HCT116 (cell line): Measurements from ENCODE around the gene CLEC16A.

ENCODE experiments used
- CEBPB ChIP-seq: IDR thresholded peaks from 2 replicates; pipeline ENCODE4 v1.6.1; 2012; ENCODE audit warnings: low read depth
- EGR1 ChIP-seq: IDR thresholded peaks from 2 replicates; pipeline ENCODE4 v1.6.1; 2012; ENCODE audit warnings: low read depth
- ELF1 ChIP-seq: IDR thresholded peaks from 2 replicates; pipeline ENCODE4 v1.6.1; 2012; ENCODE audit warnings: low read depth, borderline replicate concordance
- EZH2 ChIP-seq: fragments of 200-600 bp; sonication (generic); IDR thresholded peaks from 2 replicates; pipeline ENCODE4 v1.6.1; 2017; ENCODE audit warnings: antibody characterized with exemption, mixed run types
- EZH2phosphoT487 ChIP-seq: fragments of 200-600 bp; IDR thresholded peaks from 2 replicates; pipeline ENCODE4 v1.6.1; 2018; ENCODE audit warnings: antibody characterized with exemption, borderline replicate concordance
- POLR2A ChIP-seq: IDR thresholded peaks from 2 replicates; pipeline ENCODE4 v1.7.0; 2011; ENCODE audit warnings: borderline replicate concordance; ENCODE audit not compliant: insufficient read depth, insufficient read length; ENCODE audit errors: extremely low read depth
- POLR2AphosphoS5 ChIP-seq: IDR thresholded peaks from 2 replicates; pipeline ENCODE4 v1.6.1; 2011; ENCODE audit warnings: mild to moderate bottlenecking, low read depth, low read length, moderate library complexity
- TF ChIP-seq, protein P1 (sequence below), 3 experiments: fragments of 200-600 bp in 1 of 3; sonication (generic) in 1 of 3; IDR thresholded peaks in 2 of 3; conservative IDR thresholded peaks in 1 of 3; 2 replicates each; pipeline ENCODE4 v1.5.1; 2012 to 2017; ENCODE audit warnings: low read depth in 2 of 3, low read length in 2 of 3, antibody characterized with exemption in 1 of 3, borderline replicate concordance in 1 of 3, control low read depth in 1 of 3, mild to moderate bottlenecking in 1 of 3, mixed read lengths in 1 of 3, mixed run types in 1 of 3, moderate library complexity in 1 of 3; ENCODE audit not compliant: insufficient read depth in 1 of 3
- TF ChIP-seq, protein P2 (sequence below): IDR thresholded peaks from 2 replicates; pipeline ENCODE4 v1.6.1; 2012; ENCODE audit warnings: low read depth

DNA sequence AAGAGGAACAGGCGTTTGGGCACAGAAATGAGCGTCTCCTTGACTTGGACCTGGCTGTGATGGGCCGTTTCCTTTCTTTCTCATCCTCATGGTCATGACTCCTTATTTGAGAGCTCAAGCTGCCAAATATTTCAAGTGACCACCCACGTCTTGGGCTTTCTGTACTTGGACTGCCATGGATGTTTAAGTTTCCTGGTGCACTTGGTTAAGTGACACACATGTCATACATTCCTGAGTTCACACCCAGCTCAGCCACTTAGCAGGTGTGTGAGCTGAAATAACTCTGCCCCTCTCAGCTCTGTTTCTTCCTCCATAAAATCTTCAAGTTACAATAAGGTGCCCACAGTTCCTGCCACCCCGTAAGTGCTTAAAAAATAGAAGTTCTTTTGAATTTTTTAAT is 114.5 kb downstream of the CLEC16A start:
- TF ChIP-seq POLR2A (no peak), EGR1 (no peak), POLR2AphosphoS5 (no peak), ELF1 (no peak), CEBPB (no peak), EZH2phosphoT487 (no peak), EZH2 (no peak)
- TF ChIP-seq, protein P1, sequence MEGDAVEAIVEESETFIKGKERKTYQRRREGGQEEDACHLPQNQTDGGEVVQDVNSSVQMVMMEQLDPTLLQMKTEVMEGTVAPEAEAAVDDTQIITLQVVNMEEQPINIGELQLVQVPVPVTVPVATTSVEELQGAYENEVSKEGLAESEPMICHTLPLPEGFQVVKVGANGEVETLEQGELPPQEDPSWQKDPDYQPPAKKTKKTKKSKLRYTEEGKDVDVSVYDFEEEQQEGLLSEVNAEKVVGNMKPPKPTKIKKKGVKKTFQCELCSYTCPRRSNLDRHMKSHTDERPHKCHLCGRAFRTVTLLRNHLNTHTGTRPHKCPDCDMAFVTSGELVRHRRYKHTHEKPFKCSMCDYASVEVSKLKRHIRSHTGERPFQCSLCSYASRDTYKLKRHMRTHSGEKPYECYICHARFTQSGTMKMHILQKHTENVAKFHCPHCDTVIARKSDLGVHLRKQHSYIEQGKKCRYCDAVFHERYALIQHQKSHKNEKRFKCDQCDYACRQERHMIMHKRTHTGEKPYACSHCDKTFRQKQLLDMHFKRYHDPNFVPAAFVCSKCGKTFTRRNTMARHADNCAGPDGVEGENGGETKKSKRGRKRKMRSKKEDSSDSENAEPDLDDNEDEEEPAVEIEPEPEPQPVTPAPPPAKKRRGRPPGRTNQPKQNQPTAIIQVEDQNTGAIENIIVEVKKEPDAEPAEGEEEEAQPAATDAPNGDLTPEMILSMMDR (IDR thresholded peaks at IDR 0.05 in 2 of 3, conservative IDR thresholded peaks at IDR 0.05 in 1 of 3; ENCODE audit: borderline replicate concordance in 1 of 3, insufficient read depth in 1 of 3, low read depth in 2 of 3, low read length in 2 of 3): no peak
- TF ChIP-seq, protein P2, sequence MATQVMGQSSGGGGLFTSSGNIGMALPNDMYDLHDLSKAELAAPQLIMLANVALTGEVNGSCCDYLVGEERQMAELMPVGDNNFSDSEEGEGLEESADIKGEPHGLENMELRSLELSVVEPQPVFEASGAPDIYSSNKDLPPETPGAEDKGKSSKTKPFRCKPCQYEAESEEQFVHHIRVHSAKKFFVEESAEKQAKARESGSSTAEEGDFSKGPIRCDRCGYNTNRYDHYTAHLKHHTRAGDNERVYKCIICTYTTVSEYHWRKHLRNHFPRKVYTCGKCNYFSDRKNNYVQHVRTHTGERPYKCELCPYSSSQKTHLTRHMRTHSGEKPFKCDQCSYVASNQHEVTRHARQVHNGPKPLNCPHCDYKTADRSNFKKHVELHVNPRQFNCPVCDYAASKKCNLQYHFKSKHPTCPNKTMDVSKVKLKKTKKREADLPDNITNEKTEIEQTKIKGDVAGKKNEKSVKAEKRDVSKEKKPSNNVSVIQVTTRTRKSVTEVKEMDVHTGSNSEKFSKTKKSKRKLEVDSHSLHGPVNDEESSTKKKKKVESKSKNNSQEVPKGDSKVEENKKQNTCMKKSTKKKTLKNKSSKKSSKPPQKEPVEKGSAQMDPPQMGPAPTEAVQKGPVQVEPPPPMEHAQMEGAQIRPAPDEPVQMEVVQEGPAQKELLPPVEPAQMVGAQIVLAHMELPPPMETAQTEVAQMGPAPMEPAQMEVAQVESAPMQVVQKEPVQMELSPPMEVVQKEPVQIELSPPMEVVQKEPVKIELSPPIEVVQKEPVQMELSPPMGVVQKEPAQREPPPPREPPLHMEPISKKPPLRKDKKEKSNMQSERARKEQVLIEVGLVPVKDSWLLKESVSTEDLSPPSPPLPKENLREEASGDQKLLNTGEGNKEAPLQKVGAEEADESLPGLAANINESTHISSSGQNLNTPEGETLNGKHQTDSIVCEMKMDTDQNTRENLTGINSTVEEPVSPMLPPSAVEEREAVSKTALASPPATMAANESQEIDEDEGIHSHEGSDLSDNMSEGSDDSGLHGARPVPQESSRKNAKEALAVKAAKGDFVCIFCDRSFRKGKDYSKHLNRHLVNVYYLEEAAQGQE: no peak
